Right kidney (tissue), 9 donors: Measurements from ENCODE around the gene SEC24C.
A peak's percentile ranks its signal among the peaks of the same experiment; 100 is the strongest.
"Not testable (repeated sequence)": the region's sequence is repeated elsewhere in the genome, so short reads cannot be mapped to it uniquely, and the experiment has no call there.

ENCODE experiments used
- DNase-seq: peaks from one replicate; pipeline ENCODE4 v3.0.0-alpha.2; 2016
- long read RNA-seq, 8 donors: transcript quantifications; one replicate each; lab custom pipeline, GENCODE V29; 2026

SEC24C gene, protein sequence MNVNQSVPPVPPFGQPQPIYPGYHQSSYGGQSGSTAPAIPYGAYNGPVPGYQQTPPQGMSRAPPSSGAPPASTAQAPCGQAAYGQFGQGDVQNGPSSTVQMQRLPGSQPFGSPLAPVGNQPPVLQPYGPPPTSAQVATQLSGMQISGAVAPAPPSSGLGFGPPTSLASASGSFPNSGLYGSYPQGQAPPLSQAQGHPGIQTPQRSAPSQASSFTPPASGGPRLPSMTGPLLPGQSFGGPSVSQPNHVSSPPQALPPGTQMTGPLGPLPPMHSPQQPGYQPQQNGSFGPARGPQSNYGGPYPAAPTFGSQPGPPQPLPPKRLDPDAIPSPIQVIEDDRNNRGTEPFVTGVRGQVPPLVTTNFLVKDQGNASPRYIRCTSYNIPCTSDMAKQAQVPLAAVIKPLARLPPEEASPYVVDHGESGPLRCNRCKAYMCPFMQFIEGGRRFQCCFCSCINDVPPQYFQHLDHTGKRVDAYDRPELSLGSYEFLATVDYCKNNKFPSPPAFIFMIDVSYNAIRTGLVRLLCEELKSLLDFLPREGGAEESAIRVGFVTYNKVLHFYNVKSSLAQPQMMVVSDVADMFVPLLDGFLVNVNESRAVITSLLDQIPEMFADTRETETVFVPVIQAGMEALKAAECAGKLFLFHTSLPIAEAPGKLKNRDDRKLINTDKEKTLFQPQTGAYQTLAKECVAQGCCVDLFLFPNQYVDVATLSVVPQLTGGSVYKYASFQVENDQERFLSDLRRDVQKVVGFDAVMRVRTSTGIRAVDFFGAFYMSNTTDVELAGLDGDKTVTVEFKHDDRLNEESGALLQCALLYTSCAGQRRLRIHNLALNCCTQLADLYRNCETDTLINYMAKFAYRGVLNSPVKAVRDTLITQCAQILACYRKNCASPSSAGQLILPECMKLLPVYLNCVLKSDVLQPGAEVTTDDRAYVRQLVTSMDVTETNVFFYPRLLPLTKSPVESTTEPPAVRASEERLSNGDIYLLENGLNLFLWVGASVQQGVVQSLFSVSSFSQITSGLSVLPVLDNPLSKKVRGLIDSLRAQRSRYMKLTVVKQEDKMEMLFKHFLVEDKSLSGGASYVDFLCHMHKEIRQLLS
- long read RNA-seq, donor 1, full-length matches to known transcripts = 2 of 15 reads
- long read RNA-seq, donor 1, partial matches to known transcripts = 13 of 15 reads
- long read RNA-seq, donor 1, other reads (novel, unspliced or antisense) = 0 of 15 reads
- long read RNA-seq, donor 2 = 0 reads
- long read RNA-seq, donor 3, partial matches to known transcripts = 5 of 5 reads
- long read RNA-seq, donor 3, other reads (novel, unspliced or antisense) = 0 of 5 reads
- long read RNA-seq, donor 4, partial matches to known transcripts = 28 of 29 reads
- long read RNA-seq, donor 4, other reads (novel, unspliced or antisense) = 0 of 29 reads
- long read RNA-seq, donor 5, full-length matches to known transcripts = 4 of 60 reads
- long read RNA-seq, donor 5, partial matches to known transcripts = 56 of 60 reads
- long read RNA-seq, donor 5, other reads (novel, unspliced or antisense) = 0 of 60 reads
- long read RNA-seq, donor 6, full-length matches to known transcripts = 2 of 17 reads
- long read RNA-seq, donor 6, partial matches to known transcripts = 15 of 17 reads
- long read RNA-seq, donor 6, other reads (novel, unspliced or antisense) = 0 of 17 reads
- long read RNA-seq, donor 7, partial matches to known transcripts = 27 of 27 reads
- long read RNA-seq, donor 7, other reads (novel, unspliced or antisense) = 0 of 27 reads
- long read RNA-seq, donor 8, full-length matches to known transcripts = 5 of 44 reads
- long read RNA-seq, donor 8, partial matches to known transcripts = 39 of 44 reads
- long read RNA-seq, donor 8, other reads (novel, unspliced or antisense) = 0 of 44 reads

DNA sequence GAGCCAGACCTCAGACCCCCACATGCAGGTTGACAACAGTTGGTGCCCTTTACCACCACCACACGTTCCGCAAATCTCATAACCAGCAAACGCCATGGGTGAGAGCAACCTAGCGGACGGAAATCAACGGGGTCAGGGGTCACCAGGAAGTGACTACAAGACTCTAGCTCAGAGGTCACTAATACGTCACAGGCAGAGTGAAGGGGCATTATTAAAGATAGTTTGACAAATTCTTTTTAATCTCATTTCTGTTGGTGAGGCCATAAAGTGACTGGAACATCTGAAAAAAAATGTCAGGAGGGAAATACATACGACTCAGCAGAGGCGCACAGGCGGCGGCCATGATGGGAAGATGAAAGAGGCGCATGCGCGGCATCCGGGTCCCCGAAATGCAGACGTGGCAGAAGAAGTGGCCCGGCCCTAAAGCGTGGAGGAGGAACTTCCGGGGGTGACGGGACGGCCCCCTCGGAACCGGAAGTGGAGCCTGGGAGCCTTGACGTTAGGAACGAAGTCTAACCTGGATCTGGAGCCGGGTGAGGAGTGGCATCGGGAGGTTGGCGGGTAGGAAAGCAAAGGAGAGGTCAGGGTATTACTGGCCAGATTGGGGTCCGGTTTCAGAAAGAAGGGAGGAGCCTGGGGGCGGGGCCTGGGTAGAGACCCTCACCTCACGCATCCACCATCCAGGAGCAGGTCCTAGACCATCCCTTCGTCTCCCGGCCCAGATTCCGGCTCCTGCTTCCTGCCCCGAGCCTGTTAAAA is at the start of gene SEC24C:
Gene SEC24C, plus strand, starts transcription at position 468 of the 759 bp plus-strand sequence. CDS start 2,461 bp downstream, outside the sequence.
- peak; percentile 97 for DNase-seq

DNA sequence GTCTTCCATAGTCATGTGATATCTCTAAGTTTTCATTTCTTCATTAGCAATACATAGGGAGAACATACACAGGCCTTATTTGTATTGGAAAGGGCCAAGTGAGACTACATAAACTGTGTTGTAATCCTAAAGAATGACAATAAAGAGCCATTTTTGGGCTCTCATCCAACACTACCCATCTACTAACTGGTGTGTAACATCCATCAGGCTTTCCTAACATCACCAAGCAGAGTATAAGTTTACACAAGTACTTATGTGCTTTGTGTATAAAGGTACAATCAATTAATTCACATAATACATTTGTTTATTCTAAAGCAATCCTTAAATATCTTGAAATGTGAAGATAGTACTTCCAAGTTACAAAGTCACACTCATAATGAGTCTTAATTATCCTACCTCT is 48.9 kb upstream of the SEC24C start:
- not testable (repeated sequence) for DNase-seq

DNA sequence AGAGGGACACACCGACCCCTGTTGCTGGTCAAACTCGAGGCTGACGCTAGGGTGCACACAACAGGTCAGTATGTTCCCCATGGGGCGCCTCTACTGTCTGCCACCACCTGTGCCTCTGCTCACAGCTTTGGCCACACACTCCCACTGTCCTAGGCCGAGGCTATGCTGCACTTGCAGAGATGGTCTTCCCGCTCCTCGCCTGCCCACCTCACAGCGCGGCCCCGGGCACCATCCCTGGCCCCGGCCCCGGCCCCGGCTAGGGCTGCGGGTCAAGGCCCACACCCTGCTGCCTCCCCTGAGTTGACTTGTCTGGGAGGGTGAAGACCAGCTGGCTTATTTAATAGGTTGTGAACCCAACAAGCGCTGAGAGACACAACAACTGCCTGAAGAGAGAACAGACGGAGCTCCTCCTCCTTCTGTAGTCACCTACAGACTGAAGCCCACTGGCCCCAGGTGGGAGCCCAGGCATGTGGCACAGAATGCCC is 46.5 kb upstream of the SEC24C start, which contains the start of gene AGAP5:
Gene AGAP5, minus strand, starts transcription at position 435 of the 485 bp plus-strand sequence. Its CDS starts 354 bp downstream, at position 81.
- not testable (repeated sequence) for DNase-seq

DNA sequence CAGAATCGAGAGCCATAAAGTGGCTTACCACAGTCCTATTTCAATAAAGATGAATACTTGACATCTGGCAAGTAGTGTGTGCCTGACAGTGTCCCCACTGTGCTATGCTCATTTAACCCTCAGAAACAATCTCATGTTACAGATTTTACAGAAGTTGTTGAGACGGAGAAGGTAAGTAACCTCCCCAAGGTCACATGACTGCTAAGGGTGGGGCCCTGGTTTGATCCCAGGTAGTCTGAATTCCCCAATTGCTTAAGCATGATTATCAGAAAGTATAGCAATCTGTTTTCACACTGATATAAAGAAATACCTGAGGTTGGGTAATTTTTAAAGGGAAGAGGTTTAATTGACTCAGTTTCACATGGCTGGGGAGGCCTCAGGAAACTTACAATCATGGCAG is 45.4 kb upstream of the SEC24C start:
- DNase-seq = not testable (repeated sequence)

DNA sequence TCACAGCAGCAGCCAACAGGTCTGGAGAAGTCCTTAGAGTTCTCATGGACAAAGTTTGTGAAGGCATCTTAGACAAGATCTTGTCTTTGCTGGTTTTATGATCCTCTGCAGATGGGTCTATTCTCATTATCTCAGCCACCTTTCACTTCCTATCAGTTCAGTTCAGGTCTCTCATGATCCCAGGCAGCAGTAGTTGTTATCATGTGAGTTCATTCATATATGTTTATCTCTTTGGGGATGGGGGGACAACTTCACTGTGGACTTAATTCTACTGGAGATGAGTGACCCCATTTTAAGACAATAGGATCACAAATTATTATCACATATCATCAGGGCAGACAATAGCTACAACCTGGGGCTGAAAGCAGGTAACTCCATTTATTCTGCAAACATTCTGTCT is 40.2 kb upstream of the SEC24C start:
- DNase-seq = not testable (repeated sequence)

DNA sequence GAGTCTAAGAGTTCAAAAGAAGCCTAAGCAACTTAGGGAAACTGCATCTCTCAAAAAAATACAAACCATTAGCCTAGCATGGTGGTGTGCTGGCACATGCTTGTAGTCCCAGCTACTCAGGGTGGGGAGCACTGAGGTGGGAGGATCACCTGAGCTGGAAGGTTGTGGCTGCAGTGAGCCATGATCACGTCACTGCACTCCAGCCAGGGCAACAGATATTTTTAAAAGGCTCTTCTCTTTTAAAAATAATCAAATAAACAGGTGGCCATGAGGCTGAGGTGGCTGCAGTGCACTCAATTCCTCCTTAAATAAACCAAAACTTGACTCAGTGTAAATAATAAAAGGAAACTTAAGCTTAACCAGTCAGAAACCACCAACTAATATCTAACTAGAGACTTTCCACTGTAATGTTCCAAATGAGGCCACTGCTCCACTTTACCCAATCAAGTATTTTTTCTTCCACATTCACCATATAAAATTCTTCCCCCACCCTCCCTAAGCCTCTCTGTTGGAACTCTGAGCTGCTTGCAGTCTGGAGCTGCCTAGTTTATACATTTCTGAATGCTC is 38.6 kb upstream of the SEC24C start:
- not testable (repeated sequence) for DNase-seq

DNA sequence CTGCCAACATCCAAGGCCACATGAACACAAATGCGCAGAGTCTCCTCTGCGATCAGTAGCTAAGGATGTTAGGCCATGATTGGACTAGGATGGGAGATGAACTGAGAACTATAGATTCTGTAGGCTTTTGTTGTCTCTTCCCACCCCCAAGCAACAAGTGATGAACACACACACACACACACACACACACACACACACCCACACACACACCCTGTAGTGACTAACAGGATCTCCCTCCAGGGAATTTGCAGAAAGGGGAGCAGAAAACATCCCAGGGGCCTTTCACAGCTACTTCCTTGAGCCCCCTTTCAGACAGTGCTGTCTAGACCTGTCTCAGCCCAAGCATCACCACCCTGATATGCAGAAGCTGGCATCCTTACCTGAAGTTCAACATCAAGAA is 37.7 kb upstream of the SEC24C start:
- not testable (repeated sequence) for DNase-seq

DNA sequence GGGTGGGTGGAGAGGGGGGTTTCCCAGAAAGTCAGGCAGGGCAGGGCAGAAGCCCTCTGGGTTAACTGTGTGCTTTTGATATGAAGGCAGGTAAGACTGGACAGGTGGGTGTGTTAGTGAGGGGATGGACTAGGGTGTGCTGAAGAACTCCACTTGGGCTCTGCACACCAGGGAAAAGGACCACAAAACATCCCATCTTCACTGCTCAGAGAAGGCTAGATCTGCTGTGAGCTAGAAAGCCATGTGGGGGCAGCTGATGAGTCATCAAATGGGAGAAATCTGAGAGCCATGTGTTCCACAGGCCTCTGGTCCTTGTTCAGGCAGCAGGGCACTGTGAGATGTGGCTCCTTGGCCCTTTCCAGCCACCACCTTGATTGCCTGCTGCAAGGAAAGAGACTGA is 36.5 kb upstream of the SEC24C start:
- DNase-seq = not testable (repeated sequence)

DNA sequence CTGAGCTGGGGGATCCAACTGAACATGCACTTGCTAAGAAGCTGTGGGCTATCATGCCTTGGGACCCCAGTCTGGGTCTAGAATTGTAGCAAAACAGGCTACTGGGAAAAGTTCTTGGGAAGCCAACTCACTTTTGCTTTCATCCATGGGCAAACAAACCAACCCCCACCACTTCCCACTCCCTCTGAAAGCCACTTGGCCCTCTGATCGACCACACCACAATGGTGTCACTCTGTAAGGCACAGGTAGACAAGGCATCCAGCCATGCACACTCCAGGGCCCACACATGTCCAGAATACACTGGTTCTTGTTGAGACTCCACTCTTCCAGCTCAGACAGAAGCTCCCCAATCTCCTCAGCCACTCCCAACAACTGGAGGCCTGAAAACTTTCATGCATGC is 36.0 kb upstream of the SEC24C start:
- not testable (repeated sequence) for DNase-seq

DNA sequence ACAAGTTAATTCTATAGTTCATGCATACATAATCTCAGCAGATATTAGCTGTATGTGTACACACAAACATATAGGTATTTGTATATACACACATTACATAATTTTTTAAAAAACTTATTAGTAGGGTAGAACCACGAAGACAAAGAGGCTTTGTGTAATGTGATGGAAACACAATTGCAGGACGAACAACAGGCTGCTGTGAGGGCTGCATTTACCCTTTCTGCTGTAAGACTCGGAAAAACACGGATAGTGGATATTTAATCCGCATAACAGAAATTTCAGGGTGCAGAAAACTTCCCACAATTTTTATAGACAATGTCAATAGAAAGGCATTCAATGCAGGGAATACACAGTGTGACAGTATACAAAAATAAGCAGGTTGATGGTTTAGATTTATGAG is 32.5 kb upstream of the SEC24C start:
- not testable (repeated sequence) for DNase-seq

DNA sequence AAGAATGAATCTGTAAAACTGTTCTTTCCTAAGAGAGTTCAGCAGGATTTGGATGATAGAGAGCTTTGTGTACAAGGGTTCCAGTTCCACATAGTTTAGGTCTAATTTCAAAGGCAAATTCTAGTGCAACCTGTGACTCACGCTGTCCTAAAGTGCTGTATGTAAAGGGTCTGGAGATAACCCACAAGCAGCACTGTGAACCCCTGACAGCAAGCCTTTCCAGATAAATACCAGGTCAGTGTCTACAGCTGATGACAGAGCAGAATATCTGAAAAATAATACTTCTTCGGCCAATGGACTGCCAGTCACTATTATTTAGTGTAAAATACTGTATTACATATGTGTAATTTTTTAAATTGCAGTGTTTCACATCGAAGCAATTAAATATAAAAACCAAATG is 30.3 kb upstream of the SEC24C start:
- not testable (repeated sequence) for DNase-seq

DNA sequence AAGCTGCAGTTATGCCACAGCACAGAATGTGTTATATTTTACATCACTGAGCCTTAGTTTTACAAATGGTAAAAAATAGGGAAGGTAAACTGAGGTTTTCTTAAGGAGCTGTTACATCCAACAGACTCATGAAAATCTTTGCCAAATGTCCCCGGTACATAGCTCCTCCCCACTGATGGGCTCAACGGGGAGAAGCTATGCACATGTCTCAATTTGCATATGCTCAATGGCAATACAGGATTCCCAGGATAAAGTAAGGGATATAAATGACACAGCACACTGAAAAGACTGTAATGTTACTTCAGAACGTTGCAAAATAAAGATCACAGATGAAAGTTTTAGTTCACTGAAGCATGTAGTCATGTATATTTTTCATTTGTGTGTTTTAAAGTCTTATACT is 29.7 kb upstream of the SEC24C start:
- not testable (repeated sequence) for DNase-seq

DNA sequence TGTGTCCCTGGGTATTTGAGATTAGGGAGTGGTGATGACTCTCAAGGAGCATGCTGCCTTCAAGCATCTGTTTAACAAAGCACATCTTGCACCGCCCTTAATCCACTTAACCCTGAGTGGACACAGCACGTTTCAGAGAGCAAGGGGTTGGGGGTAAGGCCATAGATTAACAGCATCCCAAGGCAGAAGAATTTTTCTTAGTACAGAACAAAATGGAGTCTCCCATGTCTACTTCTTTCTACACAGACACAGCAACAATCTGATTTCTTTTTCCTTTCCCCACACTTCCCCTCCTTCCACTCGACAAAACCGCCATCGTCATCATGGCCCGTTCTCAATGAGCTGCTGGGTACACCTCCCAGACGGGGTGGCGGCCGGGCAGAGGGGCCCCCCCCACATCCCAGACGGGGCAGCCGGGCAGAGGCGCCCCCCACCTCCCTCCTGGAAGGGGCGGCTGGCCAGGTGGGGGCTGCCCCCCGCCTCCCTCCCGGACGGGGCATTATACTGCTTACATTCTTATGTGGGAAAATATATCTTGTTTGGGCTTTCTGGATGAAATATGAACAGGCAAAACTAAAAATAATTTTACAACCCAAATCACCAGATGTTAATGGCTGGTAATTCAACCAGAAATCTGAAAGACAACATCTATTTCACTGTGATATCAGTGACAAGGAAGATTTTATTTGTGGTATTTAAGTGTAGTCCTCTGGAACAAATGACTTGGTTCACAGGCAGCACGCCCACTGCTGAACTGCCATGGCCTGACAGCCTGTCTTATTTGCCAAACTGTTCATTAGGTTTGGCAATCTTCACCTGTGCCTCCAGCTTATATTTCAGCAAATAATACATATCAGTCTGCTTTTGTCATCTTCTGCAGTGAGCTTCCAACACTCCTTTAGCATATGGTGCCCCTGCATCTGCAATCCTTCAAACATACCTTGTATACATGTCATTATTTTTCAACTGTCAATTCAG is 28.7 kb upstream of the SEC24C start:
- DNase-seq = not testable (repeated sequence)

DNA sequence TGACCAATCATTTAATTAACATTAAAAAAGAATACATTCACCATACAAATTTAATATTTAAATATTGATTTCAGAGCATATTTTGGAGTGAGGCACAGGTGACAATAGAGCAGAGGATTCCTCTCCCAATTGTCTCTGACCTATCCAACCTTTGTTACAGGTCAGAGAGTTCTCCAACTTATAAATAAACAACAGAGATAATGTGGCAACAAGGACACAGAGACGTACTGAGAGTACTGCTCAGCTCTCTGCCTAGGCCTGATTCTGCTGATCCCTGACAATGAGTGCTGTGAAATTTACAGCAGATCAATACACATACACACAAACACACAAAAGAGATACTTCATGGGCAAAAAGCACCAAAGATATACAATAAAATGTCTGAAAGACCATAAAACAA is 27.9 kb upstream of the SEC24C start:
- no peak for DNase-seq

DNA sequence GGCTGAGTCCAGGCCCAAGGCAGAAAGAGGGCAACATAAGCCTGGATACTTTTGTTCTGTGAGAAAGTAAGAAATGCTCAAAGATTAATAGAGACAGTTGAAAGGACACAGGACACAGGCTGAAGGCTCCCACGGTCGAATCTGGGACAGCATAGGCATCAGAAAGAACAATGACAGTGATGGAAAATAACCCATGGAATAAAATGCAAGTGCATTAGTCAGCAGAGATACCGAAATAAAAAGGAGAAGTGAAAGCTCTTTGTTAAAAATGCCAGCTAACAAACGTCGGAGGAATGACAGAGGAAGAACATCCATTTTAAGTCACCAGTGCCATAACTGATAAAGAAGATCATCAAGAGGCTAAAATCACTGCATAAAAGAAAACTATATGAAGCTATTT is 26.6 kb upstream of the SEC24C start:
- no peak for DNase-seq

DNA sequence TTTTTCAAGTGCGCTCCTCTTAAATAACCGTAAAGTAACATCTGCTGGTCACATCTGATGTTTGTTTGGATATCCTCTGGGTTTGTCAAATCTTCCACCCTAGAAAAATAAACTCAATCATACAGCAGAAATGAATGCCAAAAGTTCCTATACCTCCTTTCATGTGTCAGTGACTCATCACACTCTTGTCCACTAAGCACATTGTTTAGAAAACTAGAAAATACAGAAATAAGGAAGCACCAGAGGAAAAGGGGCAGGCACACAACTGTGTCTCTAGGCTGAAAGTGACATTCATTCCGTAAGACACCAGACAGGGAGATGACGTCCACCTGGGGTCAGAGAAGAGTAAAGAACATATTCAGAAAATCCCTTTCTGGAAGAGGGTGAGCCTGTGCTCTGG is 23.6 kb upstream of the SEC24C start:
- not testable (repeated sequence) for DNase-seq

DNA sequence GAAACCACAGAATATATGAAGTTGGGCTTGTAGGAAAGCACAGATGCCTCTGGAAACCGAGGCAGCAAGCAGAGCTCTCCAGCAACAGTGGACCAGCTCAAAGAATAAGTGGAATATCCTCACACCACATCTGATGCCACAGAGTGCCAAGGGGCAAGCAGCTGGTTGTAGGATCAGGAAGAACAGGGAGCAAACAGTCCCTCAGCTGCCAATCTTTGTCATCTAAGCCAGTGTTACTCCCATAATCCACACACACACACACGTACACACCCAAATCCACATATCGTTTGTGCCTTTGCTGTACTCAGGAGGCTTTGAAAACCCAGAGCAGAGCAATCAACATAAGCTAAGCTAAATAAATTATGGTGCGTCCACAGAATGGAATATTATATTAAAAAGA is 20.7 kb upstream of the SEC24C start:
- no peak for DNase-seq

DNA sequence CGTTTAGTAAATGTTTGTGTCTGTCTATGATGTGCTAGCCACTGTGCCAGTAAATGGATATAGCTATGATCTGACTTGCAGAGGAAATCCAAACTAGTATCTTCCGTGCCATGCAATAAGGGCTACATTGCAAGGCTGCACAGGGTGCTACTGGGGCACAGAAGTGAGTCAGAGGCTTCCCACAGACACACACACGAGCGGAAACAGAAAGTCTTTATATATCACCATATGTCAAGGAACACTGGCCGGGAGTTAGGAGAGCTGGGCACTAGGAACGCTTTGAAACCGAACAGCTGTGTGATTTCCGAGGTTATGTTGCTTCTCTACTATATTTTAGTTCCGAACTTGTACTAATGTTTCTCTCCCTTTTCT is 14.4 kb upstream of the SEC24C start:
- DNase-seq = not testable (repeated sequence)
